Activated CD4-positive, alpha-beta T cell treated with anti-CD3 and anti-CD28 coated beads, Interleukin-2, amount 50 U/mL, for 24 hours (primary cell): Measurements from ENCODE around the gene SMARCD2.

Experiments used
- DNase-seq, 2 donors: peaks; one replicate each; pipeline ENCODE4 v3.0.0-alpha.2; 2020; ENCODE audit warnings: low read depth in 1 of 2, low spot score in 1 of 2

The SMARCD2 gene

DNA sequence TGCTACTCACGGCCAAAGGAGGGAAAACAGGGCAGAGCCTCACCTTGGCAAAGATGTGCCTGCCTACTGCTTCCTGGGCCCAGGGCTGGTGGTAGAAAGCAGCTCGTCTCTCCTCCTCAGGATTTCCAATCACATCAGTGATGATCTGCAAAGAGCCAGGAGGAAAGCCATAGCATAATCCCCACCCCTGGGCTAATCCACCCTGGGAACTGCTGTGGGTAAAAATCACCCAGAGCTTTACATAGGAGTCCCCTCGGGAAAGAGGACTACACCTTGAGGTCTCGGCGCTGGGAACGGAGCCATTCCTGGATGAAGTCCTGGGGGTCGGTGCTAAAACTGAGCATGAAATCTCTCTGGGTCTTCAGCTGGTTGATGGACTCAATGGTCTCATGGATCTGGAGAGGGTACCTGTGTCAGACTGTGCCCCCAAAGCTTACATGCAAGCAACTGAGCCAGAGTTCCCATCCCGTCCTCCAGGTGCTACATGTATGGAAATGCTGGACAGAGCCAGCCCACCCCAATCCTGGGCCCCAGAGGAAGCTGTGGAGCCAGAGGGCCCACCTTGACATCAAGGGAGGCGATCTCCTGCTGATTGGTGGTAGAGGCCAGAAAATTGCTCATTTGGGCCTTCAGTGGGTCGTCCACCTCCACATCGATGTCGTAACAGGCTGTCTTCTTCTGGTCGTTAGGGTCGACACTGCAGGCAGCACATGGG lies 9.3 kb downstream of the SMARCD2 start:
- DNase-seq = no peak

GRCh38 chr17:63832455-63832854 lies 10.0 kb downstream of the SMARCD2 start:
- DNase-seq = no peak

GRCh38 chr17:63832014-63832413 lies 10.5 kb downstream of the SMARCD2 start:
- no peak for DNase-seq

- no peak for DNase-seq
These were observed 11.0 kb downstream of the SMARCD2 start for GRCh38 chr17:63831505-63831904.

DNA sequence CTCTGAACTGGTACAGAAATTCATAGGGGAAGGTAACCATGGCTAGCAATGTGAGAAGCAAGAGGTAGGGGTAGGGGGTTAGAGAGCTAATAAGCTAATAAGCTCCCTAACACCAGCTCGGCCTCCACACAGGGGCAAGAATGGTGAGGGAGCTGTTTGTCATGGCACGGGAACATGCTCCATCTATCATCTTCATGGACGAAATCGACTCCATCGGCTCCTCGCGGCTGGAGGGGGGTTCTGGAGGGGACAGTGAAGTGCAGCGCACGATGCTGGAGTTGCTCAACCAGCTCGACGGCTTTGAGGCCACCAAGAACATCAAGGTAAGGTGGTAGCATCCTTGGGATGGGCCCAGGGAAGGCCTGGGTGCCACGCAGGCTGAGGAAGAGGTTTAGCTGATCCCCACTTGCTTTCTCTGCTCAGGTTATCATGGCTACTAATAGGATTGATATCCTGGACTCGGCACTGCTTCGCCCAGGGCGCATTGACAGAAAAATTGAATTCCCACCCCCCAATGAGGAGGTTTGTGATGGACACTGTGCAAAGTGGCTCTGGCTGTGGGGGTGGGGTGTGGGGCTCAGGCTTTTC lies 11.5 kb downstream of the SMARCD2 start:
- DNase-seq = no peak

GRCh38 chr17:63830278-63830677 lies 12.2 kb downstream of the SMARCD2 start:
- DNase-seq = no peak

DNA sequence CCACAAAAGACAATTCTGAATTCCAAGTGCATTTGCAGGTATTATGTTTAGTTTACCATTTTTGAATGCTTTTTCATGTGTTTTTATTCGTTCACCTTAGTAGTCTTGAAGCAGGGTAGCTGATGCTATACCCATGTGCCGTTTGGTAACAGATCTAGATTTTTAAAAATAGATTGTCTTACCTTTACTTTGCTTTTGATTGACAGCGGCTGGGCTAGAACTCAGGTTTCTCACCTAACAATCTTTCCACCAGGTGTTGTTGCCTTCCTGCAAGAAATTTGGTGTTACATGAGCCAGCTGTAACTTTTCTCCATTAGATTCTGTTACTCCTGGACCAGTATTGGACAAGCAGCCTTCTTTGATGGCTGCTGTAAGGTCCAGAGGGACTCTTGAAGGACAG lies 13.5 kb downstream of the SMARCD2 start:
- DNase-seq = no peak

DNA sequence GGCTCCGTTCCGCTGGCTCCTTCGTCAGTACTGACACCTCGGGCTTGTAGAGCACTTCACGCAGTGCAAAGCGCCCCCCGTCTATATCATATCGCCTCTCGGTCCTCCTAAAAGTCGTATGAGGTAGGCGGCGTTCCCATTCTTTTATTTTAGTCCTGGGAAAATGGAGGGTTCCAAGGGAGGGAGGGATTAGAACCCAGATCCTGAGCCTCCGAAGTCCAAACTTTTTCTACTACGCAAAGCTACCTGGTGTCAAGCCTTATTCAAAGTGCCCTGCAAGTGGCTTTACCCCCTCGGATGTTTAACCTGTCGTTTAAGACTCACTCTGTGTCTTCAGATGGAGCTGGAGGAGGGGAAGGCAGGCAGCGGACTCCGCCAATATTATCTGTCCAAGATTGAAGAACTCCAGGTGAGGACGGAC lies 14.7 kb downstream of the SMARCD2 start:
- DNase-seq = no peak

DNA sequence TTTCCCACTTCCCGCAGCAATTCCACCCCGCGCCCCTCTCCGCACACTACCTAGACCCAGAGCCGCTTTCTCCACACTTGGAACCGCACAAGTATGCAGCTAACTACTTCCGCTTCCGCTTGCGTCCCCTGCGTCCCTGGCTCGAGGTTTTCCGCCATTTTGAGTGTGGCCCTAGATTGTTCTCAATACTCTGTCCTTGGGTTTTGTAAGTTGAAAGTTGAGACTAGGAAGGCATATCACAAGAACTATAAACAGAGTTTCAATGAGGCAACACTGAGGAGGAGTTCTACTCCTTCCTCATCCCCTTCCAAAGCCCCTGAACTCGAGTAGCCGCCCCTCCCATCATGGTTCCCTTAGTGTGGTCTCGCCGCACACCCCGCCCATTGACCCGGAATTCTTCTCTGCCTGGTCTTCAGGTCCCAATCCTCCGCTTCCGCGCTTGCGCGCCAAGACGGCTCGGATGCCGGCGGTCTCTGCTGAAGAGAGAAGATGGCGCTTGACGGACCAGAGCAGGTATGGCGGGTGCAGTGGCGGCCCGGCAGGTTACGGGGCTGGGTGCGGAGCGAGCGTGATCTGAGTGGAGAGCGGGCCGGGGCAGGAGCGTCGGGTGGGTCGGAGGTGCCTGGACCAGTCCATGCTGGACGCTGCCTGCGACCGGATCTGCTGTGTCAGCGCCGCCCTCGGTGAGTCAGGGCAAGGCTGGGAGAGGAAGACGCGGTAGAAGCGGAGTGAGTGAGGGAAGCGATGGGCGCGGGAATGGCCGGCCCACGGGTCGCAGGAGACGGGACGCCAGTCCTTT lies 15.3 kb downstream of the SMARCD2 start, which contains the start of the genes FTSJ3 and PSMC5:
Gene FTSJ3, minus strand, starts transcription at position 662 of the 799 bp plus-strand sequence. CDS start 761 bp downstream, outside the sequence.
Gene PSMC5, plus strand, starts transcription at position 430 of the 799 bp plus-strand sequence. Its CDS starts 60 bp downstream, at position 490.
- DNase-seq = peak; percentile 91 to 94

- no peak for DNase-seq
These were observed 15.9 kb downstream of the SMARCD2 start for GRCh38 chr17:63826468-63827001.

- no peak for DNase-seq
These were observed 18.1 kb downstream of the SMARCD2 start for GRCh38 chr17:63824362-63824761.

DNA sequence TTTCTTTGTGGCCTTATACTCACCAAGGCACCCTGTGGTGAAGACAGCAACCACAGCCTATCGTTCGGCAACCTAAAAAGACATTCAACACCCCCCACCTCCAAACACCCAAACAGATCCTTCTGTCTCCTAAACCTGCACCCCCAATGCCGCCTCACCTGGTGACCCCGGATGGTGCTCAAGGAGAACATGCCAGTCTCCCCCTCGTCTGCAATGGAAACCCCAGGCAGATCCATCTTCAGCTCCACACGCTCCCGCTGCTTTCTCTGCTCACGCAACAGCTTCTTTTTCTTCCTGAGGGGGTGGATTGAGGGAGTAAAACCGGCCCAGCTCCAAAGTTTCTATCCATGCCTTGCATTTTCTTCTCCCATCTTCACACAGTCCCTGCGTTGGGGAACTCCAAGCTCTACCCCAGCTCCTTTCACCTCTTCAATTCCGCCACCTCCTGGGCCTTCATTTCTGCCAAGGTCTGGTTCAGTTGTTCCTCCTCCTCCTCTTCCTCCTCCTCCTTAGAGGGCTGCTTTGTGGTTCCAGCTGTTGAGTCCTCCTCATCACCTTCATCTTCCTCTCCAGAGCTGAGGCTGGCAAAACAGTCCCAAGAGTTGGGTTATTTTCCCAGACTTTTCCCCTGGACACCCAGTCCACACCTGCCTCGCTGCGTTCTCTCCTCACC lies 18.7 kb downstream of the SMARCD2 start:
- no peak for DNase-seq

- no peak for DNase-seq
These were observed 19.9 kb downstream of the SMARCD2 start for GRCh38 chr17:63822537-63822936.

DNA sequence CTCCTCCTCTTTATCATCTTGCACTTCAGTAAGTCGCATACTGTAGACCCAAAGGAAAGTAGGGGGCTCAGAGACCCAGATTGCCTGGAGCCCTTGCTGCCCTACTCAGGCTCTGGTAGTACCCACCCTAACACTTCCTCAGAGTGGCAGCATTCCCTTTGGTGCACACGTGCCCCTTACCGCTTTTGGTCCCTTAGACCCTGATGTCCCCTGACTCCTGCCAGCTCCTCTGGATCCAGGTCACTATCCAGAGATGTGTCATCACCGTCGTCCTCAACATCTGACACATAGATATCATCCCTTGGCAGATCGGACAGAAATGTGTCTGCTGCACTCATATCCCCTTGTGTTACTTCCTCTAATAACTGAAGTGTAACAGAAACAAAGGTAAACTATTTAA lies 20.7 kb downstream of the SMARCD2 start:
- DNase-seq = no peak

DNA sequence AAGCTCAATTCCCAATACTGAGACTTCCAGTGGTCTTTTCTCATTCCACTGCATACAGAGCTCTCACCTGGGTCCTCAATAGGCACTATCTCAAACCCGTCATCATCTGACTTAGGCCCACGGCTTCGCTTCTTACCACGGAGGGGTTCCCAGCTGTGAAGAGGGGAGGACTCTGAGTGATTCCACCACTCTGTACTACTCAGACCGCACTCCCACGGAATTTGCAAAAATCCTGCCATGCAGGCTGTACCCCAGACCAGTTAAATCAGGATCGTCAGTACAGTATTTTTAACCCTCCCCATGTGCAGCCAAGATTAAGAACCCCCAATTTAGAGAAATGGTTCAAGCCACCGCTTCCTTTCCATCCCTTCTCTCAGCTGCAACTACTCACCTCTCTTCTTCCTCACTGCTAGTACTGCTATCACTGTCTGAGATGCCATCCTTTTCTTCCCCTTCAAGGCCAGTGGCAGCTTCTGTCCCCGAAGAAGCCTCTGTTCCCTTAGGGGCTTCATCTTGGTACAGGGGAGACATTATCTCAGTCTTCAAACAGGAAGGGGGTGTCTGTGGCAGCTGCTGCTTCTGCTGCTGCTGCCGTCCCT lies 21.4 kb downstream of the SMARCD2 start:
- DNase-seq = no peak

- no peak for DNase-seq
These were observed 22.6 kb downstream of the SMARCD2 start for GRCh38 chr17:63819585-63820537.

DNA sequence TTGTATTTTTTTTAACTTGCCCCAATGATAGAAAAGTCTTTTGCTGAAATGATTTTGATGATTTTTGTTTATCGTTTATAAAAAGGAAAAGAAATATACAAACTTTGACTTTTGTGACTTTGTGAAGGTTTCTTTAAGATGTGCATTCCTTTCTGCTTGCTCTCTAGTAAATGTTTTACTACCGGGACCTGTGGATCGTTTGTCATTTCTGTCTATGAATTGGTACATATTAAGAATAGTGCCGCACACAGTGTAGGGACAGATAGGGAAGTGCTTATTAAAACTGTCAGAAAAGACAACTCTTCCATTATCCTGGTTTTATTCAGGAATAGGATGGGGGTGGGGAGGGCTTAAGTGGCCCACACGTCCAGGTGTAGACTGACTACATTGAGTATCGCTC lies 23.4 kb downstream of the SMARCD2 start:
- DNase-seq = no peak

DNA sequence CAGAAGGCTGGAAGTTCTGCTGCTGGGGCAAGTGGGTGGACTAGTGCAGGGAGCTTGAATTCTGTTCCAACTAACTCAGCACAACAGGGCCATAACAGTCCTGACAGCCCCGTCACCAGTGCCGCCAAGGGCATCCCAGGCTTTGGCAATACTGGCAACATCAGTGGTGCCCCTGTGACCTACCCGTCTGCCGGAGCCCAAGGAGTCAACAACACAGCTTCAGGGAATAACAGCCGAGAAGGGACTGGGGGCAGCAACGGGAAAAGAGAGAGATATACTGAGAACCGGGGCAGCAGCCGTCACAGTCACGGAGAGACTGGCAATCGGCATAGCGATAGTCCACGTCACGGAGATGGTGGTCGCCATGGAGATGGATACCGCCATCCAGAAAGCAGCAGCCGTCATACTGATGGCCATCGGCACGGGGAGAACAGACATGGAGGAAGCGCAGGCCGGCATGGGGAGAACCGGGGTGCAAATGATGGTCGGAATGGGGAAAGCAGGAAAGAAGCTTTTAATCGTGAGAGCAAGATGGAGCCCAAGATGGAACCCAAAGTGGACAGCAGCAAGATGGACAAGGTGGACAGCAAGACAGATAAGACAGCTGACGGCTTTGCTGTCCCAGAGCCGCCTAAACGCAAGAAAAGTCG lies 24.6 kb downstream of the SMARCD2 start:
- no peak for DNase-seq

DNA sequence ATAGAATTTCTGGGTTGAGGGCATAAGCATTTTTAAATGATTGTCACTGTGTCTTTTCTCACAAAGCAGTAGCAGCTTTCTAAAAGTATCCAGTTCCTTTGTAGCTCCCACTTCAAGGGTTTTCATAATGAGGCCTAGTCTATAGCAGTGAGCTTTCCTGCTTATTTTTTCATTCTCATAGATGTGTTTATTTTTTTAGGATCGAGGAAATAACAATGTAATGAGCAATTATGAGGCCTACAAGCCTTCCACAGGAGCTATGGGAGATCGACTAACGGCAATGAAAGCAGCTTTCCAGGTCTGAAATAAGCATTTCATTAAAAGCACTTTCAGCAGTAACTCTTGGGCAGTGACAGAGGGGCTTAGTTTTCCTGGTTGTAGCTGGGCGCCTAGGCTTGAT lies 25.8 kb downstream of the SMARCD2 start:
- DNase-seq = no peak
